B cell (primary cell): ENCODE measurements around the gene DDX10.

ENCODE experiments used
- EZH2 ChIP-seq: IDR thresholded peaks from 2 replicates; pipeline ENCODE4 v1.6.1; 2012; ENCODE audit warnings: borderline replicate concordance, low read depth, mild to moderate bottlenecking, moderate library complexity, low read length; ENCODE audit not compliant: insufficient read depth, poor library complexity, severe bottlenecking
- TF ChIP-seq, protein P1 (sequence below): fragments of 200-600 bp; IDR thresholded peaks from one replicate; pipeline ENCODE4 v1.8.0; 2022; ENCODE audit warnings: antibody characterized with exemption, mild to moderate bottlenecking

DNA sequence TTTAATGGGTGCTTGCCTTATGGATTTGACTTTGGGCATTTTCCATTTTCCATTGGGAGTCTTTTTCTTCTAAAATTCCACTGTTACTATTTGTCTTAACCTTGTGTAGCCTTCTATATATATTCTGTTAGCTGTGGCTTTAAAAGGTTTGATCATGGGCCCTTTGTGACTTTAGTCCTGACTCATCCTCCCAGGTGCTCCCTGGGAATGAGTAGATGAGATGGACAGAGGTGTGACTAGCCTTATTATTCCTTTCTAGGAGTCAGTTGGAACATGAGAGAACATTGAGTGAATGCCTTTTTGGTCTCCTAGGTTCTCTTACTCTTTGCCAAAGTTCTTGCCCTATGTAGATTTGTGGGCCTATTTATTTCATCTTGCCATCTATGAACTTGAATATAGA, 39.0 kb downstream of the DDX10 start:
- TF ChIP-seq, protein P1, sequence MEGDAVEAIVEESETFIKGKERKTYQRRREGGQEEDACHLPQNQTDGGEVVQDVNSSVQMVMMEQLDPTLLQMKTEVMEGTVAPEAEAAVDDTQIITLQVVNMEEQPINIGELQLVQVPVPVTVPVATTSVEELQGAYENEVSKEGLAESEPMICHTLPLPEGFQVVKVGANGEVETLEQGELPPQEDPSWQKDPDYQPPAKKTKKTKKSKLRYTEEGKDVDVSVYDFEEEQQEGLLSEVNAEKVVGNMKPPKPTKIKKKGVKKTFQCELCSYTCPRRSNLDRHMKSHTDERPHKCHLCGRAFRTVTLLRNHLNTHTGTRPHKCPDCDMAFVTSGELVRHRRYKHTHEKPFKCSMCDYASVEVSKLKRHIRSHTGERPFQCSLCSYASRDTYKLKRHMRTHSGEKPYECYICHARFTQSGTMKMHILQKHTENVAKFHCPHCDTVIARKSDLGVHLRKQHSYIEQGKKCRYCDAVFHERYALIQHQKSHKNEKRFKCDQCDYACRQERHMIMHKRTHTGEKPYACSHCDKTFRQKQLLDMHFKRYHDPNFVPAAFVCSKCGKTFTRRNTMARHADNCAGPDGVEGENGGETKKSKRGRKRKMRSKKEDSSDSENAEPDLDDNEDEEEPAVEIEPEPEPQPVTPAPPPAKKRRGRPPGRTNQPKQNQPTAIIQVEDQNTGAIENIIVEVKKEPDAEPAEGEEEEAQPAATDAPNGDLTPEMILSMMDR = no peak
- no peak for TF ChIP-seq EZH2
